HG02763 (cell line): ENCODE results near the gene NUDT8.
"Not testable (repeated sequence)": the region's sequence is repeated elsewhere in the genome, so short reads cannot be mapped to it uniquely, and the experiment has no call there.

Source experiments
- ATAC-seq: cut with Tn5 transposase; IDR thresholded peaks from one replicate; pipeline ENCODE4 v1.9.1; 2021; ENCODE audit warnings: mild to moderate bottlenecking, moderate library complexity; ENCODE audit not compliant: unreplicated experiment

NUDT8 gene

GRCh38 chr11:67644042-67644441 is 14.3 kb upstream of the NUDT8 start:
- ATAC-seq, result no peak

- no peak for ATAC-seq
Observed at GRCh38 chr11:67642173-67643120, 12.7 kb upstream of the NUDT8 start.

DNA sequence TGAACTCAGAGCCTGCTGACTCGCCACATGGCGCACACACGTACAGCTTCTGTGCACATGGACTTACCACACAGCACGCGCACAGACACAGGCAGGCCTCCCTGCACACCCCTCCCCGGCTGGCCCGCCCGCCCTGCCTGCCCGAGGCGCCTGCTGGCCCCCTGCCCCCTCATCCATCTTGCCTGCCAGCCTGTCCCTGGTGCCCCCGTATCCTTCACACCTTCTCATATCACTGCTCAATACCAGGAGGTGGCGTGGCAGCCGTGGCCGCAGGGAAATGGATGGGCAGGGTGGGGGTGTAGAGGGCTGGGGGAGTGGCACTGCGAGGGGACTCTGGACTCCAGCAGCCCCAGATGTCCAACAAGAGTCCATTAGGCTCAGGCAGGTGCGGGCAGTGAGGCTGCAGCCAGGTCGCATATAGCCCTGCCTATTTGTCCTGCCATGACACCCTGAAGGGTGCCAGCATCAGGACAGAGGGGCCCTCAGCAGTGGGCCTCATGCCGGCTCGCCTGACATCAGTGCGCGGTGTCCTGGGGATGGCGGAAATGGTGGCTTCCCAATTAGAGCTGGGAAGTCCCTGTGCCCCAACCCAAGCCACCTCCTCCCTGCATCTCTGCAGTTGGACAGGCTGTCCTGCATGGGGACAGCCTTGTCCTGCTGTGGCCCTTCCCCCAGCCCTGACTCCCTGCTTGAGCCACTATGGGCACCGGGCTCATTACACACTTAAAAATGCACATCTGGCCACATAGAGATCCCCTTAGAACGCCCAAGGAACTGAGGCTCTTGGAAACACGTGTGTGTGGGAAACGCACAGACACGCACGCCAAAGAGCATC is 11.8 kb upstream of the NUDT8 start:
- ATAC-seq, result no peak

DNA sequence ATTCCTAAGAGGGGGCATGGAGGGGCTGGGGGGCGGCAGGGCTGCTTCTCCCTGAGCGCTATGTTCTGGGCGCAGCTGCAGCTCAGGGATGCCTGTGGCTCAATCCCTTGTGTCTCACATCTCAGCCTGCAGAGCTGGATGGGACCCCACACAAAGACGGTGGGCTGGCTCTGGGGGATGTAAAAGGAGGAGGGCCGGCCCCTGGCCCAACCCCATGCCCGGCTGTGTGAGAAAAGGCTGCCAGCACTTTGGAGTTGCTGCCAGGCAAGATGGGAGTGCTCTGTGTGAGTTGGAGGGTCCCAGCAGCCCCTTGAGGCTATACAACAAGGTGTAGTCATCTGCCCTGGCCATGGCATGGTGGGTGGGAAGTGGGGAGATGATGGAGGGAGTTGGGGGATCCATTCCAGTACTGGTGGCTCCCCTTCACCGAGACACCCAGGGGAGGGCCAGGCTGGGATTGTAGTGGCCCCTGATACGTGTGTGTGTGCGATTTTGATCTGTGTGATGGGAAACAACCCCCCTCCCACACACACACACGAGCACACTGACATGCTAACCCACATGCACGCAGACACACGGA is 11.1 kb upstream of the NUDT8 start:
- no peak for ATAC-seq

- ATAC-seq, result no peak
Observed at GRCh38 chr11:67640021-67640757, 10.5 kb upstream of the NUDT8 start.

DNA sequence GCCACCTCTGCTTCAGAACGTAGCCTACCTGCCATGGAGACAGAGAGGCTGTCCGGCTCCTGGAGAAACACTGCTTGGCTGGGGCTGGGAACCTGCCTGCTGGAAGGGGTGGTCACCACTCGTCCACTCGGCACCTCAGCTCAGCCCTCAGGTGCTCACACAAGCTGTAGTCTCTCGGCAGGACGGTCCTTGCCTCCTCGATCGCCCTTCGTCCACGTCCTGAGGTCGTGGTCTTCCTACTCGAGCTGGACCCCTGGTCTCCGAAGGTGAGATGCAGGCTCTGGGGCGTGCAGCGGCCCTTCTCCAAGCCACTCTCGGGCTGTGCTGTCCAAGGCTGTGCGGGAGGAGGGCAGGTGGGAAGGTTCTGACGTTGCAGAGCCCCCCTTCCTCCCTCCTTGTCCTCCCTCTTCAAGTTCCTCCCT is 9.7 kb upstream of the NUDT8 start, which contains the start of gene TBX10:
Gene TBX10, minus strand, starts transcription at position 326 of the 422 bp plus-strand sequence. Its CDS starts 291 bp downstream, at position 35.
- ATAC-seq, result no peak

GRCh38 chr11:67638535-67639437 is 9.0 kb upstream of the NUDT8 start:
- no peak for ATAC-seq

DNA sequence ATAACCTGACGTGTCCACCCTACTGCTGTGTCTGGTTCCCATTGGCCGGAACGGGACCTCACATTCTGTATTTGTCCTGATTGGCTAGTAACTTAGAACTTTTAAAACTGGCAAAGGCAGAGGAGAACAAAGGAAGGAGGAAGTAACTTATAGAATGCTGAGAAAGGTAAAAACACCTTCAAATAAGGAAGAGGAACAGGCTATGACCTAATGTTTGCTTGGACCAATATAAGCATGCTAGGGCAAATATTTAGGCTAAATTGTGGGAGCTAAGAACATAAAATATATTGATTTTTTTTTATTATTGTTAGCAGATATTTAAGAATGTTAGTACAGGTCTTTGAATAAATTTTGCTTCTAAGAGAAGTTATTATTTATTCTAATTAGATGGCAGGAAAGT is 7.7 kb upstream of the NUDT8 start:
- not testable (repeated sequence) for ATAC-seq

- no peak for ATAC-seq
Observed at GRCh38 chr11:67636962-67637361, 7.2 kb upstream of the NUDT8 start.

GRCh38 chr11:67635231-67635521 is 5.4 kb upstream of the NUDT8 start:
- ATAC-seq, result no peak

DNA sequence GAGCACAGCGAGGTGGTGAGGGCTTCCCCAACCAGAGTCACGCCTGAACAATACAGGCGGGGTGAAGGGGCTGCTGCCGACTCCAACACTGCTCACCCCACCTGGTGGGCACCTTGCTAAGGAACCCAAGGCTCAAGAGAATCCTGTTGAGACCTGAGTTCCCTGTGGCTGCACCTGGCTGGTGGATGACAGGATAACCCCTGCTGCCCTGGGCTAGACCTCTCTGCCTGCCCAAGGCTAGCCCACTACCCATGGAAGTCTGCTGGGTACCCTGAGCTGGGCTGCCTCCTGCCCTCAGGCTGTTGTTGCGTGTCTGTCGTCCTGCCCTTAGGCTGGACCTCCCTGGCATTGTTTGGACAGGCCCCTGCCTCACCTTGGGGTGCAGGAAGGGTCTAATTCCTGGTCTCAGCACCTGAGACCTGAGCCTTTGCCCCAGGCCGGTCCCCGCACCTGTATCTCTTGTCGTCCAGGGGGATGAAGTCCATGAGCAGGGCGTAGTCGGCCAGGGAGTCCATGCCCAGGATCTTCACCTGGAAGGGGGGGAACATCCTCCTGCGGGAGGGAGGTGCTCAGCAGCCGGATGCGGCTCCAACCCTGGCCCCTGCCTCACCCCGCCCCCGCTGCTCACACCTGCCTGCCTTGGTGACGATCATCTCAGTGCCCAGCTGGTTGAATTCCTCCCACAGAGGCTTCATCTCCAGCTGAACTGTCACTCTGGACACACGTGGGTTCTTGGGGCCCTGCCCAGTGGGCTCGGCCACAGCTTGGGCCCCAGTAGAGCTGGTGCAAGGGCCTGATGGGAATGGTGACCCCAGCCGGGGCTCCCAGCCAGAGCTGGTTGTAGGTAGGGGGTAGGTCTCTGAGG is 4.9 kb upstream of the NUDT8 start:
- no peak for ATAC-seq

GRCh38 chr11:67633758-67634365 is 4.1 kb upstream of the NUDT8 start:
- ATAC-seq, result no peak

DNA sequence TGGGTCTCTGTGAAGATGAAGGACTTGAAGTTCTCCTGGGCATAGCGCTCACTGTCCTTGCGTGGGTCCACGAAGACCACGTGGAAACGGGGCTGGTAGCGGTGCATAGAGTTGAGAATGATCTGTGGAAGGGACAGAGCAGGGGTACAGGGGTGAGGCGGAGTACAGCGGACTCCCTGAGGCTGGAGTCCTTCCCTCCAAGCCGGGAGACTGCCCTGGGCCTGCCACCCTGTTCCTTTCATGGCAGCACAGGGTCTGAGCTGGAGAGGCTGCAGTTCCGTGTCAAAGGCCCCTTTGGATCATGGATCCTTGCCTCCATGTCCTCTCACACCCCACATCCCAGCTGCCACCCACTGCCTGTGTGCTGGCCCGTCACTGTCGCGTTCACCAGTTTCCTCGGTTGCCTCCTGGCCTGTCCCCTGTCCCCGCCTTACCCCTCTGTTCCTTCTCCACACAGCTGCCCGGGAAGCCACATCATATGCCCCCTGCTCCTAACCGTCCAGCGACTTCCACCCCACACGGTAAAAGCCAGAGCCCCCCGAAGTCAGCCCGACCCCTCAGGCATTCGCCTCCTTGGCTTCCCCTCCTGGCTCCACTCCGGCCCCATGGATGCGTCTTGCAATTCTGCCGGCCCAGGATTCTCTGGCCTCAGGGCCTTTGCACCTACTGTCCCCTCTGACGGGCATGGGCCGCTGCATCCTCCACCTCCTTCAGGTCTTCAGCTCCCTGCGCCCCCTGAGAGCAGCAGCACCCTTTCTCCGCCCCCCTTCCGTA is 3.4 kb upstream of the NUDT8 start:
- ATAC-seq, result no peak

DNA sequence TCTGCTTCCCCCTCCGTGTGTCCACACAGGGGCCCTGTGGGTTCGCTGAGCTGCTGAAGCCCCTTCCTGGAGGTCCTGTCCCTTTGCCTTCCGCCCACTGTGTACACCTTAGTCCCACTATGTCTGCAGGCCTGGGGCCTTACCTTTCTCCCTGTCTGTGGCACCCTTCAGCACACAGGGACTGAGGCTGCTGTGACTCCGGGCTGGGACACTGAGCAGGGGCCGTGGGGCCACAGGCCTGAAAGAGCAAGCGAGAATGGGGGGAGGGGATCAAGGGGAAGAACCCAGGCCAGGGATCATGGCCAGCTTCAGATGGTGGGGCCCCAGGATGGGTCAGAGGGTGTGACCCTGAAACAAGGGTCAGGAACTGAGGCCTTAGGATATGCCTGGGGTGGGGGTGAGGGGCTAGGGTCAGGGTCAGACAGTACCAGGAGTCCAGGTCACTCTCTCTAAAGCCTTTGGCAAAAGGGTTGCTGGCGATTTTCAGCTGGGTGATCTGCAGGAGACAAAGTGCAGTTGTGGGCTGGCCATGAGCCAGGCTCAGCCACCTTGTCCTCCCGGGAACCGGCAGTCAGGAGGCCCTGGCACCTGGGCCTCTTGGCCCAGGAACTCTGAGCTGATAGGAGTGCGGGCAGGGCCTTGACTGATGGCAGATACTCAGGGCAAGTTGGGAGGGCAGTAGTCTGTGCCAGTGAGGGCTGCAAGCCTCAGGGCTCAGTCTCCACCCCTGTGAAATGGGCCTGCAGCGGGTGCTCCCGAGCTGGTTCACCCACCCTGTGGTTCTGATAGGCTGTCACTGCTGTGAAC is 2.6 kb upstream of the NUDT8 start:
- ATAC-seq, result no peak

DNA sequence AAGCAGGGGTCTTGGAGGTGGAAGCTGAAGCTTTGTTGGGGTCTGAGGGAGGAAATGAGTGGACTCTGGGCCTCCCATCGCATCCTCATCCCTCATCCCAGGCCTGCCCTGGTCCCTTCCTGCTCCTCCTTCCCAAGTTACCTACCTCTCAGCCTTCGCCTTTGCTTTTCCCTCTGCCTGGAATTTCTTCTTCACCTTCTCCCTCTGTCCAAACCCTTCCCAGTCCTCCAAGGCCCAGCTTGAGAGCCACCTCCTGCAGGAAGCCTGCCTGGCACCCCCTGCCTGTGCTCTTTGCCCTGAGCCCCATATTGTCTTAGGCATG is 2.1 kb upstream of the NUDT8 start:
- no peak for ATAC-seq

GRCh38 chr11:67631411-67631810 is 1.7 kb upstream of the NUDT8 start:
- no peak for ATAC-seq

DNA sequence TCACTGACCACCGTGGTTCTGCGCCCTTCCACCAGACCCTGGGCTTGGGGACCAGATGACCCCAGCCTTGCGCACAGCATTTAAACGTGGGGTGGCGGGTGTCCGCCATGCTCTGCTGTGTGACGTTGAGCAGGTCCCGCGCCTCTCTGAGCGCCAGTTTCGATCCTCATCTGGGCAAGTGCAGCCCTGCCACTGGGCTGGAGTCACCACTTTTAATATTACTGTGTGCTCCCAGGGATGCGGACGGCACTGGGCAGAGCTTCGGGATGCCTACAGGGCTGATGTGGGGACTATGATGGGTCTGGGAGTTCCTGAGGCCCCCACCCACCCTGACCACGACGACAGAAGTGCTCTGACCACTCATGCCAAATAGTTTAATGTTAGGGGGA is 1.2 kb upstream of the NUDT8 start:
- ATAC-seq, result no peak
